Stimulated activated CD8-positive, alpha-beta memory T cell treated with anti-CD3 and anti-CD28 coated beads, Interleukin-7, amount 100 ng/mL, for 1 hour (primary cell): ENCODE results near the gene WDFY2.
"Not testable (repeated sequence)": the region's sequence is repeated elsewhere in the genome, so short reads cannot be mapped to it uniquely, and the experiment has no call there.

Experiments
- DNase-seq, 2 donors: peaks; one replicate each; pipeline ENCODE4 v3.0.0-alpha.2; 2020; ENCODE audit warnings: low read depth in 2 of 2

WDFY2 gene

DNA sequence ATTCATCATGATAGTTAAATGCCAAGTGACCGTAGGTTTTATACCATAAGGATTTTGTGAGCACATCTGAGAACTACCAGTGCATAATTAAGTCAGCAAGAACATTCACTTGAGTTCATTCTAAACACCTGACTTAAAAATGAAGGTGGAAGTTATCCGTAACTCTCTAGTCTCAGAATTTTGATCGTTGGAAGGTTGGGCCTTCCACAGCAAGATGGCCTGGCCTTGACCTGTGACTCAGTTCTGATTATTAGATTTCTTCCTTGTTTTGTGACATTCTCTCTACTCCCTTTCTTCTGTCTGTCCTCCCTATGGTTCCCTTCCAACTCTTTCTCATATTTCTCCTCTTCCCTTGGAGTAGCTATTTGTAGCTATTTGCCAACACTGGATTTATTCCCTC lies 20.0 kb upstream of the WDFY2 start:
- no peak for DNase-seq

DNA sequence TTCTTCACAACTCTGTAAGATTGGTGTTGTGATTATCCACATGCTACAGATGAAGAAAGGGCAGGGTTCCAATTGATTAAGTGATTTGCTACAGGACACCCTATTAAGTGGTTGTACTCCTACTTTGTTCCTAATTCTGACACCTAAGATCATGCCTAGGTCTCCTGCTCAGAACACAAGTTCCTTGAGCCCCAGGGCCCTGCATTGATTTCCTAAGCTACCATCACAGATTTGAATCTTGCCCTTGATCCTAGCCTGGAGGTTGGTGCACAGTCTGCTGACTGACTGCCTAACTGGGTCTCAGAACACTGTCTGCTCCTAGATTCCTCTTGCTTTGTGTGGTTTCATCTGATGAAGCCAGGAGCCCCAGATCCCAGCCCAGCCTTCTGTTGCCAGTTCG lies 19.6 kb upstream of the WDFY2 start:
- DNase-seq, result no peak

DNA sequence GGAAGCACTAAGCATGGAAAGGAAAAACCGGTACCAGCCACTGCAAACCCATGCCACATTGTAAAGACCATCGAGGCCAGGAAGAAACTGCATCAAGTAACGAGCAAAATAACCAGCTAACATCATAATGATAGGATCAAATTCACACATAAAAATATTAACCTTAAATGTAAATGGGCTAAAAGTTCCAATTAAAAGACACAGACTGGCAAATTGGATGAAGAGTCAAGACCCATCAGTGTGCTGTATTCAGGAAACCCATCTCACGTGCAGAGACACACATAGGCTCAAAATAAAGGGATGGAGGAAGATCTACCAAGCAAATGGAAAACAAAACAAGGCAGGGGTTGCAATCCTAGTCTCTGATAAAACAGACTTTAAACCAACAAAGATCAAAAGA lies 15.3 kb upstream of the WDFY2 start:
- not testable (repeated sequence) for DNase-seq

DNA sequence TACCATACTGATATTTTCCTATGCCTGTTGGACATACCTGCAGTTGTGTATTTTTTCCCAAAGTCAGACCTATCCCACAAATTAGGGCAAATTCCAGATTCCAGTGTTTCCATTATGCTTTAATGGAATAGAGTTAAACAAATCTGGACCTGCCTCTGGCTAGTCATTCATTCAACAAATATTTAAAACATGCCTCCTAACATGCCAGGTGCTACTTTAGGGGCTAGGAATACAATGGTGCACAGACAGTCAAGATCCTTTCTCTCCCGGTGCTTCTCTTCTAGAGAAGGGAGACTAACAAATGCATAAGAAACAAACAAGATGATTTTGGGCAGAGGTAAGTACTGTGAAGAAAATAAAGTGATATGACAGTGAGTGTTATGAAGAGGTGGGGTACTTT lies 7.5 kb upstream of the WDFY2 start:
- DNase-seq, result no peak

DNA sequence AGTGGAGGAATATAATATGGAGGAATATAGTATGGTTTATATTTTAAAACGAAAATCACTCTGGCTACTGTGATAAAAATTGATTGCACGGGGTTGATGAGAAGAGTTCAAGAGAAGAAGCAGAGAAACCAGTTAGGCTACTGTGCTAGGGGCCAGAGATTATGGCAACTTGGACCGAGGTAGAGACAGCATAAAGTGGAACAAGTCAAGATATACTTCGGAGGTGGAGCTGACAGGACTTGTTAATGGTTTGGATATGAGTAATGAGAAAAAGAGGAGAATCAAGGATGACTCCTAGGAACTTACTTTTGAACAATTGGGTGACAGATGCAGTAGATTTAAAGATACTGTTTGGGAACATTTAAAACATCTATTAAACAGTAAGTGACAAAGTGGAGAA lies 6.6 kb upstream of the WDFY2 start:
- no peak for DNase-seq

DNA sequence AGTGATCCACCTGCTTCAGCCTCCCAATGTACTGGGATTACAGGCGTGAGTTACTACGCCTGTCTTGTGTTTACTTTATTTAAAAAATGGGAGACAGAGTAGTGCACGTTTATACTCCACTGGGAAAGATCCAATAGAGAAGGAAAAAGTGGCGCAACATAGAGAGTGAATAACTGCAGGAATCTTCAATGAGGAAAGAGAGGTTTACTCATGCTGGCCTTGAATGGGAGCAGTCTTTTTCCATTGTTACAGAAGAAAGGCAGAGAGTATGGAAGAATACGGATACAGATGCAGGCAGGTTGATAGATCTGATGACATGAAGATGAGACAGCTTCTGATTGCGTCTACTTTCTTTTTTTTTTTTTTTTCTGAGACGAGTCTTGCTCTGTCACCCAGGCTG lies 4.6 kb upstream of the WDFY2 start:
- DNase-seq, result no peak

DNA sequence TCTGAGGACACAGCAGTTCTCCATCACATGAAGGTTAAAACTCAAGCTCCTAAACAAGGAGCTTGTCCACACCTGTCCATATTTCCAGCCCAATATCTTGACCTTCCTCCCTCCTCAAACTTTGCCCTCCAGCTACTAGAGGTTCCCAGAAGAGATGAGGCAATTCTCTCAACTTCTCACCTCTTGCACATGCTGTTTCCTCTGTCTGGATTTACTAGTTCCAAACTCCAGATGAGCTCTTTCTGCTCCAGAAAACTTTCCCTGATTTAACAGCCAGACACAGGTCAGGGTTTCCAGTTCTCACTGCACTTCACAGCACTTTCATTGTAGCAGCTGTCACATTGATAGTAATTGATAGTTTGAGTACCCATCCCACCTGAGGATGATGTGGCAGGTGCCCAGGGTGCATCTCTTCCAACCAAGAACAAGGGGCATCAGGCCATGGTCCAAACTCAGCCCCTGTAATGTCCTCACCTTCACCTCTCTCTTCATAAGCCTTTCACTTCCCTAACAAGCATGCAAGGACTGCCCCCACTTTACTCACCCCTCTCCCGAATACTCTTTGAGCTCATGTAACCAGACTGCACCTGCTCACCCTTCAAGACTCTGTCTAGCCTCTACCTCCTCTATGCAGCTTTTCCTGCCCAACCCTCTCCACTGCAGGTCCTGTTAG lies 3.0 kb upstream of the WDFY2 start:
- DNase-seq, result no peak

DNA sequence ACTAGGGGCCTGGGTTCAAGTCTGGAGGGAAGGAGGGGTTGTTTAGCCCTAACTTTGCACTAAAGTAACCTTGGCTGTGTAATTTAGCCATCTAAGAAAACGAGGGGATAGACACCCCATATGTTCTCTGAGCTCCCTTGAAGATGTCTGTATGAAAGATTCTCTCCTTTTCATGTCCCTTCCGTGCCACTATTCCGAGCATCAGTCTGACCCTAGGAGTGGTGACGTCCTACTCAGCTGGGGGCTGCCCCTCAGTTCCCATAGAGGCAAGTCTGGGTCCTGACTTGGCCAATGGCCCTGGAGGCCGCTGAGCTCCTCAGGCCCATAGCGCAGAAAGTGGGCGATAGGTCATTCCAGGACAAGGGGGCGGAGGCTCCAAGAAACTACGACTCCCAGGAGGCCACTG lies 790 bp upstream of the WDFY2 start:
- no peak for DNase-seq

DNA sequence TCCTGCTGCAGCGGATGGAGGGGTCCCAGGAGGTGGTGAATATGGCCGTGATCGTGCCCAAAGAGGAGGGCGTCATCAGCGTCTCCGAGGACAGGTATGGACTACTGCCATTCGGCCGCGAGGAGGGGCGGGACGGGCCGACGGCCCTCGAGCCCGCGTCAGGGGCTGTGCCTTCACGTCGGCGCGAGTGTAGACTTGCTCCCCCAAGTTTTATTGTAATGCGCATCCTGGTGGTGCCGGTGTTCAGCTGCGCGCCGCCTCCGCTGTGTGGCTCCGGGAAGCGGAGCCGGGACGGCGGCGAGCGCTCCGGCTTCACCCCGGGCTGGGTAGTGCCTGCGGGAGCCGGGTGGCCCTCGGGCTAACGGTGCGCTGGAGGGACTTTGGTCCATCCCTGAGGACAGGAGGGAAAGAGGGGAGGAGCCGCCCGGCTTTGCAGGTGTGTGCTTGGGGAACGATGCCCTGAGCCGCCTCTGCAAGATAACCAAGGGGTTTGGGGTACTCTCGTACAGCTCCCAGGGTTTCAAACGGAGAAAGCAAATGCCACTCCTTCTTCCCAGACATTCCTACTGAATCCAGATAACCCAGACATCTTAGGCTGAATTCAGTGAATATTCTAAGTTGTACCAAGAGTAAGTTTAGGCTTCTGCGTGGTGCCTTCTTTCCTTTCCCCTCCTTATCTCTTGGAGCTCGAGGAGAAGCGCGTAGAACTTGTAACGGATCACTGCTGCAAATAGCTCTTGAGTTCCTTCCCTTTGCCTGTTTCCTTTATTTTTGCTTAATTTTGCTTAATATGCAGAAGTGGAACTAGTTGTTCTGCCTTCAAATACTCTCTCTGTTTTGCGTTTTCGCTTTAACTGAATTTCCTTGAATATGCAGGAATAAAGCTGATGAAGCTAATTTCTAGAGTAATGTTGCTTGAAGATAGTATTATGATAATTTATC lies 740 bp downstream of the WDFY2 start:
- DNase-seq, result peak; percentile 17 to 20

DNA sequence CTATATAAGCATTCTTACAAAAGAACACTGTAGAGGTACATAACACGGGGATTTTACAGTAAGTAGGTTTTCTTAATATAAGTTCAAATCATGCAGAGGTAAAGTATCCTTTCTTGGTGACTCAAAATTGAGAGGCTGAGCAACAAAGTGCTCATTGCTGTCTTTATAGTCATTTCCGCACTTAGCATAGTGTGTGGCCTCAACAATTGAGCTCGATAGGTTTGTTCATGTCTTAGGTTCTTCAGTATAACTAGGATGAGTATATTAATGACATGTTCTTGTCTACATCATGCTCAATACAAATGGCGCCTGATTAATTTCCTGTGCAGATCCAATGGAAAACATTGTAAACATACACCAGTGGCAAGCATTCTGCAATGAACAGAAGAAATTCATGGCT lies 1.4 kb downstream of the WDFY2 start:
- DNase-seq, result no peak

DNA sequence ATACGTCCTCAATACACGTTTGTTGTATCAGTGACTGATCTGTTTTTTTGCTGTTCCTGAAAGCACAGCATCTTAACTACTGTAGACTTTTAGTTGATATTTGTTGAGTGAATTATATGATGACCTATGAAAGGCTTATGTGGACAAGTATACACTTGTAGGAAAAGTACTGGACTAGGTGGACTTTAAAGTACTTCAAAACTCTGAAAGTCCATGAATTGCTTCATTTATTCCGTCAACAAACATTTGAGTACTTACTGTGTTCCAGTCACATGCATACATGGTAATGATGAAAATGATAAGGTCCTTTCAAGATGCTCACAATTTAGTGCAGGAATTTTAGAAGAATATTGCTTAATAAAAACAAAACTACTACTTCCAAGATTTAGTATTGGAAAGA lies 3.1 kb downstream of the WDFY2 start:
- no peak for DNase-seq

DNA sequence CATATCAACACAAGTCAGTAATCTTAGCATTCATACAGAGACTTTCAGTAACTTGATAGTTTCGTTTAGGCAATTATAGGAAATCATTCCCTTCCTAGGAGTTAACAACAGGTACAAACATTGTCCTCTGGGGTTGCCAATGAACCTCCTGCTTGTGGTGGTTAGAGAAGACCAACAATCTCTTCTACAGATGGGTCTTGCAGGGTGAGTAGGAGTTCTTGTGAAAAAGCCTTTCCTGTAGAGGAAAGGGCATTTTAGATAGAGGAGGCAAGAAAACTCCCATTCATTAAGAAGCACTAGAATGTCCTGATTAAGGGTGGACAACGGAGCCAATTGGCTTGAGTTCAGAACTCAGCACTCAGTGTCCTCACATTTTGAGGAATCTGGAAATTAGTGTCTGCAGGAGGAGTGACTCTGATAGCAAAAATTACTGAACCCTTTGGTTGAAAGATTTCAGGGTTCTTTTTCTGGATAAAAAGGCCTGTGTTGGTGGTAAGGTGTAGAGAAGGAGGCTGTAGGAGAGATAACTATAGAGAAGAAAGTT lies 4.2 kb downstream of the WDFY2 start:
- no peak for DNase-seq

DNA sequence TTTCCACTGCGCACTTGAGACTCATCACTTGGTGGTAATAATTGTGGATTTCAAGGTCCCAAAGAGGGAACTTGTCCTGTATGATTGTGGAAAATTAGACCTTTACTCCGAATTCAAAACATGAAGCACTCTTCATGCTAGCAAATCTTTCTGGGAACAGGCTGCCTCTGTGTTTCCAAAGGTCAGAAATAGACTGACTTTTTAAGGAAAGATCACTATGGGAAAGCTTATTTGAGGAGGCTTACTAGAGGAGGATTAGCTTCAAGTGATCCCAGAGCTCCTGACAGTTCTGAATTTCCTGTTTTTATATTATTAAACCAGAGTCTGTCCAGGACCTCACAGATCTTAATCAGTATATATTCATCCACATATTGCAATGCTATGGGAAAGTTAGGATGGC lies 5.5 kb downstream of the WDFY2 start:
- DNase-seq, result no peak

DNA sequence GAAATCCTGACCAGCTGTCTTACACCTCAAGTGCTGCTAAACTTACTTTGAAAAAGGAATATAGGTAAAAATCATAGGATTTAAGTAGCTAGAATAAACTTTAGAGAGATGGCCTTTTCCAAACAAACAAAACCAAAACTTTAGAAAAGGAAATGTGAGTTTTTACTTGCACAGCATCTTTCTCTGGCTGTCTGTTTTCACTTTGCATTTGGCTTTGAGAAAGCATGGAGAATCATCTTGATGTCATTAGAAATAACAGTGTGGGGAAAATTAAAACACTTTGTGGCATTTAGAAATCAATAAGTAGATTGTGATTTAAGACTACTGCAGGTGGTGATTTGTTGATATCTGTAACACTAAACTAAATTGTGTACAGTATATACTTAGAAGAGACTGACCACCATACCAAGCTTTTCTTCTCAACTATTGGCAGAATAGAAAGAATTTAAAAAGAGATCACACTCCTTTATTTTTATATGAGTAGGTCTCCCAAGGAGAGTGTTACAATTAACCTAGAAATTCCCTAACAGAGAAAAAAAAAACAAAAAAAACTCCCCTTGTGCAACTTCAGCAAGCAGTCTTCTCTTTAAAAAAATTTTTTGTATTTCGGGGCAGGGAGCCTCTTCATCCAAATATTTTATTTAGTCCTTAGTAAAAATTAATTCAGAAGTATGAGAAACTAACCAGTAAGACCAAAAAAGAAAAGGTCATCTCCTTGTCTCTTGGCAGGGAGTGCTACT lies 6.1 kb downstream of the WDFY2 start:
- no peak for DNase-seq

DNA sequence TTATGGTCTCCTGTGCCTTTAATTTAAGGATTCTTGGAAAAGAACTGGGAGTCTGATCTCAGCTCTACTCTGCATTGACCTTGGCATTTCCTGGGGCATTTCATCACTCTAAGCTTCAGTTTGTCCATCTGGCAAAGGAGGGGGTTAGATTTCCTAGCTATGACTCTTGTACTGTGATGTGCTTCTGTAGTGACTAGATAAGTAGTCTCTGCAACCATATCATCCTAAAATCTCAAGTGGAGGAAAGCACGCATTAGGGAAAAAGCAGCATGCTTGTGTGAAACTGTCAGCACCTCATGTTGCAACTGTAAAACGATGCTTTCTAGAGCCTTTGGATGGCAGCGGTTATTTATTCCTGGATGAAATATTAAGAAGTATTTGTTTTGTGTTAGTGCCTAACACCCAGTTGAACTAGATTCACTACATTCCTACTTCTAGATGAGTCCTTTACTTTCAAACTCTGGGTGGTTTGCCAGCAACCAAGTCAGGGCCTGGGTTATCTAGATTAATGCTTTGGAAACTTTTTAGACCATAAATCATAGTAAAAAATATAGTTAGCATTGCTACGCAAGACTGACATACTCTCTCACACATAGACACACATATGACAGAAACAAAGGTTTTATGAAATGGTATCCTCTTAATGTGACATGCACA lies 6.8 kb downstream of the WDFY2 start:
- DNase-seq, result no peak

DNA sequence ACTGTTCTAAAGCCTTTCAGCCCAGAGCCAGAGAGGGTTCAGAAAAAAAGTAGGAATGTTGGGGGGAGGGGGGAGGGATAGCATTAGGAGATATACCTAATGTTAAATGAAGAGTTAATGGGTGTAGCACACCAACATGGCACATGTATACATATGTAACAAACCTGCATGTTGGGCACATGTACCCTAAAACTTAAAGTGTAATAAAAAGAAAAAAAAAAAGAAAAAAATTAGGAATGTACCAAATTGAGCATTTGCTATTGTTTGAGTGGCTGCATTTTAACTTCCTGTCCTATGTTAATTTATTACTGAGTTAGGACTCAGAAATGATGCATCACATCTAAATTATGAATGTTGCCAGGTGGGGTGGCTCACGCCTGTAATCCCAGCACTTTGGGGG lies 7.7 kb downstream of the WDFY2 start:
- DNase-seq, result not testable (repeated sequence)

DNA sequence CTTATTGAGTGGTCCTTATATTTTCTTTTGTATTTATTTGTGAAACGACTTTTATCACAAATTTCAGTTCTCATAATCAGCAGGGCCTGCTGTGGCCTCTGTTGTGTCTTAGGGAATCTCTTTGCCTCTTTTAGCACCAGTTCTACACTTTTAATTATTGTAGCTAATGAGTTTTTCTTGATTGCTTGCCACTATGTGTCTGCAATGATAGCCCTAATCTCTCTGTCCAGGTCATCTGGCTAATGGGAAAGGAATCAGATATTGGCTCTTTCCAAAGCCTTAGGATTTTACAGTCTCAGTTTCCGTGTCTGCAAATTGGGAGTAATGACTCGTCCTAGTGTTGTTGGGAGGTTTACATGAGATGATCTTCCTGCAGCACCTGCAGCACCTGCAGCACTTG lies 10.2 kb downstream of the WDFY2 start:
- no peak for DNase-seq

DNA sequence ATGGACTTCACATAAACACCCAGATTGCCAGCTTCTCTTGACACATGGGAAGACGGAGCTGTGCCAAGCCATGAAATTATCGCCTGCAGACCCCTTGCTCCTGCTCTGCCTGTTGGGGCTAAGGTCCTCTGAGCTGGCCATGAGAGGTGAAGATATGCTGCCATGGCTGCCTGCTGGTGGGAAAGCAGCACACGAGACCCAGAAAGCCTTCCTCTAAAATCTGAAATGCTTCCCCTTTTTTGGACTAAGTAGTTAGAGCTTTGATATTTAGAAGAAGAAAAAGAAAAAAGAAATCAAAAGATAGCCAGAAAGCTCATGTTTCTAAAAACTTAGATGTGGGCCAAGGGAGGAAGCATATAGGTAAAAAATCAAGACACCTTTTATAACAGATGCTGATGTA lies 11.2 kb downstream of the WDFY2 start:
- no peak for DNase-seq

DNA sequence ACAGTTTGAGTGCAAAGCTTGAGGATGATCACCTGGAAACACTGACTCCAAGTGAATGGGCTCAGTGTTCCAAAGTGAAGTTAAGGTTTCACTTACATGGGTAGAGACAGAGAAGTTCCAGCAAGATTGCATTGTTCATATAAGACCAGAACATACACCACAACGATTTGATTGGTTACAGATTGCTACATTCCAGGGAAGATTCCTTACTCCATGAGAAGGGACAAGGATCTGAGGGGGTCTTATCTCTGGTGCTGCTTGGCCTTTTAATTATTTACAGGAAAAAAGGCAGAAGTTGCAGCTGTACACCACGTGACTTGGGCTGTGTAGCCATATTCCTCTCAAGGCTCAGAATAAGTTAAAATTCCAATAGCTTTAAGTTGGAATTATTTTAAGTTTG lies 12.3 kb downstream of the WDFY2 start:
- no peak for DNase-seq

DNA sequence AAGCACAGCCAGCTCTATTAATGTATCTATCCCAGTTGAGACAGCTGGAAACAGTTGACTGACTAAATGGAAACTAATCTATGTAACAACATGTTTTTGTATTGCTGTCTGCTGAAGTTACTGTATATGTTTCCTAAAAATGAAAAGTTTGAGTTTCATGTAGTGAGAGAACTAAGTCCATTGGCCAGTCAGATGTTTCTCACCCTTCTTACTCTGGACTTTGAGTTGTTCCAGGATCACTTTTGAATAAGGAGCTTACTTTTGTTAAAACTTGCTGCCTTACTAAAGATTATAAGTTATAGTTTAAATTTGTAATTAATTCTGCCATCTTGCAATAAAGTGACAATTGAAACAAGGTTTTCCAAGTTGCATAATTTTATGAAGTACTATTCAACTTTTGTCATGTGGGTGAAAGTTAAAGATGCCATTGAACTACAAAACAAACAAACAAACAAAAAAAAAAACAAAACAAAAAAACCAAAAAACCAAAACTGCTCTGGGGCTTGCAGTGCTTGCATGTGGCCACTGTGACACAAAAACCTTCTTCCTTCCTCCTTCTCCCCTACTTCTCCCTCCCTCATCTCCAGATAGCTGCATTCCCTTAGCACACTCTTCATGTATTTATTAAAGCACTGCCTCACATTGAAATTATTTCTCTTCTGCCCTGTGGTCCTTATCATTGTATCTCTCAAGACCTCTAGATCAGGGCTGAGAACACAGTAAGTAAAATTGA lies 15.3 kb downstream of the WDFY2 start:
- no peak for DNase-seq

DNA sequence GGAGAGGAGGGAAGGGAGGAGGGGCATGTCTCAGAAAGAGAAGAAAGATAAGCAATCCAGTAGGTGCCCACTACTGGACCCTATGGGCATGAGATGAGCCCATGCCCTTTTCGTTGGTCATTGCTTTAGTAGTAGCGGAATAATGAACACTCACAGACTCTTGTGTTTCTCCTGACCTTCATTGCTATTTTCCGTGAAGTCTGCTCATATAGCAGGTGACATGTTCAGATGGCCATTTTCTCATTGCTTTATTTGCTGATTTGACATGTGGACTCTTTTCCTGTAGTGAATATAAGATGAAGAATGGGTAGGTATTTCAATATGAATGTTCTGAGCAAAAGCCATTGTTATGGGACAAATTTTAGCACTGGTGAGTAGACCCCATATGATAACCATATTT lies 16.4 kb downstream of the WDFY2 start:
- no peak for DNase-seq
